Breast epithelium (tissue), 4 donors: ENCODE data around the gene TSSK3. TPM values are rescaled to one million over a fixed set of nuclear protein-coding genes. Genes with fewer than 3 reads are reported as not detected.

Experiments
- DNase-seq, 2 donors: peaks; one replicate each; pipeline ENCODE4 v3.0.0-alpha.2; 2019; ENCODE audit warnings: low spot score in 2 of 2
- H3K27ac ChIP-seq, 2 donors: fragments of 200-600 bp; sonication (generic) in 1 of 2; one replicate each; pipeline ENCODE4 v1.5.1; 2016 to 2019; ENCODE audit warnings: mild to moderate bottlenecking in 1 of 2
- H3K27me3 ChIP-seq, 2 donors: fragments of 200-600 bp; sonication (generic) in 1 of 2; one replicate each; pipeline versions ENCODE4 v1.5.1 to v1.6.0; 2017 to 2019; ENCODE audit warnings: control low read depth in 1 of 2, mild to moderate bottlenecking in 1 of 2
- H3K36me3 ChIP-seq: fragments of 200-600 bp; one replicate; pipeline ENCODE4 v1.5.1; 2019
- H3K4me1 ChIP-seq, 2 donors: fragments of 200-600 bp; sonication (generic); one replicate each; pipeline ENCODE4 v1.5.1; 2016 to 2019; ENCODE audit warnings: control low read depth in 1 of 2
- H3K4me3 ChIP-seq, 3 donors: fragments of 200-600 bp; sonication (generic); 1 replicate in 2 of 3; 2 replicates in 1 of 3; pipeline ENCODE4 v1.5.1; 2016 to 2019; ENCODE audit warnings: mild to moderate bottlenecking in 3 of 3, moderate library complexity in 2 of 3
- H3K9me3 ChIP-seq, 2 donors: fragments of 200-600 bp; sonication (generic) in 1 of 2; one replicate each; pipeline ENCODE4 v1.5.1; 2016 to 2019; ENCODE audit warnings: control low read depth in 1 of 2
- CTCF ChIP-seq, 3 donors: fragments of 450-650 bp; IDR thresholded peaks; one replicate each; pipeline ENCODE4 v1.5.1; 2016 to 2017; ENCODE audit warnings: antibody characterized with exemption in 3 of 3, mild to moderate bottlenecking in 3 of 3, moderate library complexity in 3 of 3
- POLR2A ChIP-seq: fragments of 450-650 bp; IDR thresholded peaks from one replicate; pipeline ENCODE4 v1.6.1; 2016; ENCODE audit warnings: antibody characterized with exemption, mild to moderate bottlenecking, moderate library complexity
- POLR2AphosphoS5 ChIP-seq, 3 donors: sonication (generic); formaldehyde crosslinking; IDR thresholded peaks; one replicate each; pipeline ENCODE4 v1.6.1; 2017; ENCODE audit warnings: antibody characterized with exemption in 3 of 3
- intact Hi-C: fragments of 100-400 bp; cut with DNase I; formaldehyde crosslinking; loops from one replicate; pipeline ENCODE4 v1.15.1; 2023; ENCODE audit warnings: low total_unique reads
- total RNA-seq, 3 donors: library from RNA; depleted of rRNA; stranded (reverse); fragments of >200 nt; gene quantifications; one replicate each; pipeline ENCODE4 v1.1.0, GENCODE V29; 2016

TSSK3 gene
- total RNA-seq, 3 donors from 2014 or later = 1.4 to 3.9 (median 3.4) TPM

- no peaks in the 10 kb centered on the region for H3K4me1 ChIP-seq
- intact Hi-C loops = no loop called here
- no peak overlapping the region for H3K27ac ChIP-seq
- TF ChIP-seq CTCF (IDR thresholded peaks at IDR 0.05) (no peak), POLR2A (no peak), POLR2AphosphoS5 (IDR thresholded peaks at IDR 0.05) (no peak)
- no peak overlapping the region for H3K4me3 ChIP-seq
- no peaks in the 10 kb centered on the region for H3K9me3 ChIP-seq
- no peaks in the 10 kb centered on the region for H3K27me3 ChIP-seq
- H3K36me3 ChIP-seq = no peaks in the 10 kb centered on the region
- no peak for DNase-seq
Measured at GRCh38 chr1:32346532-32347157, 15.7 kb upstream of the TSSK3 start.

DNA sequence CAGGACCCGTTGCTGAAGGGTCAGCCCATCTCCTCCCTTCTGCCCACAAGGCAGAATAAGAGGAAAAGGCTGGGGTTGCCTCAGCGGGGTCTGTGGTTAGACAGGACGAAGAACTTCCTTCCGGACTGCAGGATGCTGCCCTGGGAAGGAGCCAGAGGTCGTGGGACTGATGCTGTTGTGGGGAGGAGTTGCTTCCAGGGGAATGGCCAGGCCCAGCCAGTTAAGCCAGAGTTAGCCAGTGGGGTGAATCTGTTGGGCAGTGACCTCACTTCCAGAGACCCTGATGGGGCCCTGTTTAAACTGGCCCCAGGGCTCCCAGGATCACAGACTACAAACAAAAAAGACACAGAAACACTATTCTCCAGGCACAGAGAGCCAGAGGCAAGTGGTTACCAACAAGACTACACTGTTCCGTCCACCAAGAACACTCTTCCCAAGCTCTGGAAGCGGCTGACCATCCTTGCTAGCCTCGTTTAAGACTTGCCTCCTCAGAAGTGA, 13.1 kb upstream of the TSSK3 start:
- DNase-seq = no peak
- TF ChIP-seq POLR2A (no peak), CTCF (IDR thresholded peaks at IDR 0.05) (no peak), POLR2AphosphoS5 (IDR thresholded peaks at IDR 0.05) (no peak)
- Histone ChIP-seq H3K9me3 (no peaks in the 10 kb centered on the region), H3K27me3 (no peaks in the 10 kb centered on the region), H3K4me3 (no peak overlapping the region), H3K27ac (peak overlapping the region in 1 of 2 donors; percentile 22), H3K36me3 (no peaks in the 10 kb centered on the region), H3K4me1 (peaks cover 0 to 15% of the 10 kb centered on the region in 2 donors)
- intact Hi-C loops = no loop called here

- Histone ChIP-seq H3K36me3 (no peaks in the 10 kb centered on the region), H3K27me3 (no peaks in the 10 kb centered on the region), H3K9me3 (no peaks in the 10 kb centered on the region), H3K4me3 (peak overlapping the region; percentile 65 to 98 (median 81)), H3K27ac (peak overlapping the region; percentile 96 to 99), H3K4me1 (peaks cover 0 to 15% of the 10 kb centered on the region in 2 donors)
- intact Hi-C loops = no loop called here
- TF ChIP-seq POLR2AphosphoS5 (IDR thresholded peaks at IDR 0.05) (no peak), CTCF (IDR thresholded peaks at IDR 0.05) (peak; percentile 19 to 49 (median 36))
- no peak for DNase-seq
Measured at GRCh38 chr1:32350785-32351398, 11.4 kb upstream of the TSSK3 start.

DNA sequence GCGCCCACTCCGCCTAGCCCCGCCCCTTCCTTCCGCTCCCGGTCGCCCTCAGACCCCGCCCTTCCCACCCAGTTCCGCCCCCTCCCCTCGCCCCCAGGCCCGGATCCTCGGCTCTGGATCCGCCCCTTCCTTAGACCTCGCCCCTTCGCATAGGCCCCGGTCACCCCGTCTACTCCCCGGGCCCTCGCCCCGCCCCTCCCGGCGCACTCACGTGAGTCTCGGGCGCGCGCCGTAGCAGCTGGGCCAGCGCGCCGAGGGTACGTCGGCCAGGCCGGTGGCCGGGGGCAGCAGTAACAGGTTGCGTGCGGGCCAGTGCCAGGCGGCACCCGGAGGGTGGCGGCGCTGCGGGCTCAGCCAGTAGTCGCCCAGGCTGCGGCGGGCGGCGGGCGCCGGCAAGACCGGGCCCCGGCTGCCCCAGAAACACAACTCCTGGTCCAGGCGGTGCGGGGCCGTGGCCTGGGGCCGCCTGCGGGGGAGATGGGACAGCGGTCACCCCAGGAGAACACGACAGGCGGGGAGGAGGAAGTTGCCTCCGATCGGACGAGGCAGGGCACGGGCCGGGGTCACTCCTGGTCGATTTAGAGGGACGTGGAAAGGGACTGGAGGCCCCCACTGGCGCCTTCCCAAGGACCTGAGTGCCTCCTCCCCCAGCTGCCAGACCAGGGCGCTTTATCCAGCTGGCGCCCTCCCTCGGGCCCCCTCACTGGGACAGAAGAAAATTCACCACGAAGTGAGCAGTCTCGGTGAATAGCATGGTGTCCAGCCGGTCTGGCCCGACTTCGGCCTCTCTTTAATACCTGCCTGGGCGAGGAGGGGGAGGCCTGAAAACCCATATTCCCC, 10.7 kb upstream of the TSSK3 start:
- Histone ChIP-seq H3K4me3 (peak overlapping the region; percentile 65 to 98 (median 81)), H3K36me3 (no peaks in the 10 kb centered on the region), H3K27me3 (no peaks in the 10 kb centered on the region), H3K27ac (peak overlapping the region; percentile 96 to 99), H3K9me3 (no peaks in the 10 kb centered on the region), H3K4me1 (peaks cover 0 to 15% of the 10 kb centered on the region in 2 donors)
- TF ChIP-seq CTCF (IDR thresholded peaks at IDR 0.05) = no peak
- TF ChIP-seq POLR2A = no peak
- TF ChIP-seq POLR2AphosphoS5 (IDR thresholded peaks at IDR 0.05) = peak; percentile 65 to 94 (median 87)
- DNase-seq = peak; percentile 94 to 96
- intact Hi-C loops = no loop called here
